Measurements from ENCODE around the gene PGAM2.

GRCh38 chr7:44104860-44105771, 39.7 kb upstream of the PGAM2 start:
- TF ChIP-seq CTCF (IDR thresholded peaks at IDR 0.05; ENCODE audit: poor library complexity): no peak
- TF ChIP-seq EZH2 (IDR thresholded peaks at IDR 0.05; ENCODE audit: borderline replicate concordance): no peak

Measured in hepatocyte (in vitro differentiated cells).